ENCODE measurements around the gene KCTD1. TPM values are rescaled to one million over a fixed set of nuclear protein-coding genes. Genes with fewer than 3 reads are reported as not detected.

The KCTD1 gene
- total RNA-seq, 1 donor, result 18.6 TPM

- TF ChIP-seq CTCF (IDR thresholded peaks at IDR 0.05; ENCODE audit: insufficient read depth, low read depth, low read length), result no peak
- DNase-seq (ENCODE audit: low read depth), result no peak
- H3K4me3 ChIP-seq (ENCODE audit: low read depth, low read length), result no peak overlapping the region
These were observed 12.3 kb downstream of the KCTD1 start for GRCh38 chr18:26536032-26536431.

GRCh38 chr18:26535630-26536029 lies 12.7 kb downstream of the KCTD1 start:
- no peak overlapping the region for H3K4me3 ChIP-seq (ENCODE audit: low read depth, low read length)
- no peak for TF ChIP-seq CTCF (IDR thresholded peaks at IDR 0.05; ENCODE audit: insufficient read depth, low read depth, low read length)
- DNase-seq (ENCODE audit: low read depth), result no peak

GRCh38 chr18:26532367-26533340 lies 15.7 kb downstream of the KCTD1 start:
- no peak for DNase-seq (ENCODE audit: low read depth)
- no peak overlapping the region for H3K4me3 ChIP-seq (ENCODE audit: low read depth, low read length)
- no peak for TF ChIP-seq CTCF (IDR thresholded peaks at IDR 0.05; ENCODE audit: insufficient read depth, low read depth, low read length)

GRCh38 chr18:26531605-26532298 lies 16.6 kb downstream of the KCTD1 start:
- DNase-seq (ENCODE audit: low read depth), result no peak
- TF ChIP-seq CTCF (IDR thresholded peaks at IDR 0.05; ENCODE audit: insufficient read depth, low read depth, low read length), result no peak
- no peak overlapping the region for H3K4me3 ChIP-seq (ENCODE audit: low read depth, low read length)

GRCh38 chr18:26526966-26527234 lies 21.5 kb downstream of the KCTD1 start:
- no peak overlapping the region for H3K4me3 ChIP-seq (ENCODE audit: low read depth, low read length)
- no peak for TF ChIP-seq CTCF (IDR thresholded peaks at IDR 0.05; ENCODE audit: insufficient read depth, low read depth, low read length)
- DNase-seq (ENCODE audit: low read depth), result no peak

GRCh38 chr18:26526128-26526965 lies 22.0 kb downstream of the KCTD1 start:
- TF ChIP-seq CTCF (IDR thresholded peaks at IDR 0.05; ENCODE audit: insufficient read depth, low read depth, low read length), result no peak
- H3K4me3 ChIP-seq (ENCODE audit: low read depth, low read length), result no peak overlapping the region
- no peak for DNase-seq (ENCODE audit: low read depth)

Data from fibroblast of villous mesenchyme (primary cell).